ENCODE data around the gene SARDH.

The SARDH gene

DNA sequence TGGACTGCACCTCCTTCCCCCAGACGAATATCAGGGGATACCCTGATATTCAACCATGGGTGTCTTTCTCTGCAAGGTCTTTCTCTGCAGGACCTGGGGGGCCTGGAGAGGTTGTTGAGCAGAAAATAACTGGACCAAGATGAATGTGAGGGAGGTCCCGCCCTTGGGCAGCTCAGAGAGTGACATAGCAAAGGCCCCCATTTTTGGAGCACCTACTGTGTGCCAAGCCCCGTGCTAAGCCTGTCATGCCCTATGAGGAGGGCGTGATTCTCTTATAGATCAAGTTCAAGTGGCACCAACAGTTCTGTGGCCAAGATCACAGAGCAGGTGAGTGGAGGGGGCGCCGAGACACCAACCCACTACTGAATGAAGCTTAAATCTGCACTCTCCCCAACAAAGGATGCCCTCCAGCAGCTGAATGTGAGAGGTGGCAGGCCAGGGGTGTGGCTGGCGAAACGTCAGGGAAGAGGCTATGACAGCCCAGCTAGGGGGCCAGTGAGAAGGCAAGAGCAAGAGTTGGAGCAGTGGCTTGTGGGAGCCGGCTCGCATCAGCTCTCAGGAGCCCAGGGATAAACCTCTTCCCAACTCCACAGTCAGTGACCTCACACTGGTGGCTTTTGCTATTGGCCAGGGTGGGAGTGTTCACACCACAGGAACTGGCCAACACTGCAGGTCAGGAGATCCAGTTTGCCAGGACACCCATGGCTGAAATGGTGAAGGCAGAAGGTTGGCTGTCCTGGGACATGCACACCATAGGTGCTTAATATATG, 5.3 kb downstream of the SARDH start:
- Histone ChIP-seq H3K4me3 (ENCODE audit: insufficient read depth, low read depth, low read length, poor library complexity, severe bottlenecking) (no peak overlapping the region), H3K36me3 (ENCODE audit: control insufficient read depth, insufficient read depth, low read length) (no peaks in the 10 kb centered on the region), H3K27me3 (replicated peaks; ENCODE audit: control insufficient read depth, insufficient read depth, low read length, poor library complexity, severe bottlenecking) (no peaks in the 10 kb centered on the region), H3K27ac (ENCODE audit: insufficient read depth, low read length, poor library complexity, severe bottlenecking) (no peak overlapping the region), H3K9me3 (ENCODE audit: control insufficient read depth, low read length) (no peaks in the 10 kb centered on the region), H3K4me1 (ENCODE audit: control insufficient read depth, insufficient read depth, low read length, poor library complexity, severe bottlenecking) (peaks cover 1% of the 10 kb centered on the region)
- no peak for DNase-seq

- no peaks in the 10 kb centered on the region for H3K9me3 ChIP-seq (ENCODE audit: control insufficient read depth, low read length)
- no peak overlapping the region for H3K27ac ChIP-seq (ENCODE audit: insufficient read depth, low read length, poor library complexity, severe bottlenecking)
- H3K4me1 ChIP-seq (ENCODE audit: control insufficient read depth, insufficient read depth, low read length, poor library complexity, severe bottlenecking), result peaks cover 2% of the 10 kb centered on the region
- no peaks in the 10 kb centered on the region for H3K36me3 ChIP-seq (ENCODE audit: control insufficient read depth, insufficient read depth, low read length)
- H3K4me3 ChIP-seq (ENCODE audit: insufficient read depth, low read depth, low read length, poor library complexity, severe bottlenecking), result no peak overlapping the region
- DNase-seq, result no peak
- no peaks in the 10 kb centered on the region for H3K27me3 ChIP-seq (replicated peaks; ENCODE audit: control insufficient read depth, insufficient read depth, low read length, poor library complexity, severe bottlenecking)
Measured at GRCh38 chr9:133731876-133732638, 6.1 kb downstream of the SARDH start.

GRCh38 chr9:133730994-133731715, 7.0 kb downstream of the SARDH start:
- Histone ChIP-seq H3K4me3 (ENCODE audit: insufficient read depth, low read depth, low read length, poor library complexity, severe bottlenecking) (no peak overlapping the region), H3K27ac (ENCODE audit: insufficient read depth, low read length, poor library complexity, severe bottlenecking) (no peak overlapping the region), H3K27me3 (replicated peaks; ENCODE audit: control insufficient read depth, insufficient read depth, low read length, poor library complexity, severe bottlenecking) (no peaks in the 10 kb centered on the region), H3K9me3 (ENCODE audit: control insufficient read depth, low read length) (no peaks in the 10 kb centered on the region), H3K4me1 (ENCODE audit: control insufficient read depth, insufficient read depth, low read length, poor library complexity, severe bottlenecking) (peaks cover 9% of the 10 kb centered on the region), H3K36me3 (ENCODE audit: control insufficient read depth, insufficient read depth, low read length) (no peaks in the 10 kb centered on the region)
- DNase-seq, result no peak

- Histone ChIP-seq H3K36me3 (ENCODE audit: control insufficient read depth, insufficient read depth, low read length) (no peaks in the 10 kb centered on the region), H3K27ac (ENCODE audit: insufficient read depth, low read length, poor library complexity, severe bottlenecking) (no peak overlapping the region), H3K9me3 (ENCODE audit: control insufficient read depth, low read length) (no peaks in the 10 kb centered on the region), H3K4me3 (ENCODE audit: insufficient read depth, low read depth, low read length, poor library complexity, severe bottlenecking) (no peak overlapping the region), H3K4me1 (ENCODE audit: control insufficient read depth, insufficient read depth, low read length, poor library complexity, severe bottlenecking) (peaks cover 9% of the 10 kb centered on the region), H3K27me3 (replicated peaks; ENCODE audit: control insufficient read depth, insufficient read depth, low read length, poor library complexity, severe bottlenecking) (no peaks in the 10 kb centered on the region)
- no peak for DNase-seq
Measured at GRCh38 chr9:133729617-133730281, 8.4 kb downstream of the SARDH start.

DNA sequence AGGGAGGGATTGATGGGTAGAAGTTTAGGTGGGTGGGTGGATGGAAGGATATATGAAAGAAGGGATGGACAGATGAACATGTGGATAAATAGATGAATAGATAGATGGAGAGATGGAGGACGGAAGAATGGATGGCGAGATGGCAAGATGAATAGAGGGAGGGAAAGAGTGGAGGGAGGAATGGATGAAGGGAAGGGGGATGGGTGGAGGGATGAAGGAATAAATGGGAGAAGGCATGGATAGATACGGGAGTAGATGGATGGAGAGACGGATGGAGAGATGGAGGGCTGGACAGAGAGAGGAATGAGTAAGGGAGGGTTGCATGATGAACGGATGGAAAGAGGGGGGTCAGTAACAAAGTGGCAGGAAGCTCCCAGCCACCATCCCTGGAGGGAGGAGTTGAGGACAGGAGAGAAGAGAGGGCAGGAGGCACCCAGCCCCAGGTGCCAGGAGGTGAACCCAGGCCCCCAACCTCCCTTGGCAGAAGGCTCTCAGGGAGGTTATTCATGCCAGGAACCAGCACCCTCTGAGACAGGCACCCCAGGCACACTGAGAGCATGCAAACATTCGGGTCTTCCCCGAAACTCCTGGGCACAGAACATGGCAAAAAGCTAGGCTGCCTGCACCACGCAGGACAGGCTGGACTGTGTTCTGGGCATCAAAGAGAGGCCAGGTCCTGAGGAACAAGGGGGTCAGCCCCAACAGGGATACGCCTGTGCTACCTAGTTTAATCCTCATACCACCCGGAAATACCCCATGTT, 9.1 kb downstream of the SARDH start:
- Histone ChIP-seq H3K27me3 (replicated peaks; ENCODE audit: control insufficient read depth, insufficient read depth, low read length, poor library complexity, severe bottlenecking) (no peaks in the 10 kb centered on the region), H3K4me3 (ENCODE audit: insufficient read depth, low read depth, low read length, poor library complexity, severe bottlenecking) (no peak overlapping the region), H3K4me1 (ENCODE audit: control insufficient read depth, insufficient read depth, low read length, poor library complexity, severe bottlenecking) (peaks cover 9% of the 10 kb centered on the region), H3K36me3 (ENCODE audit: control insufficient read depth, insufficient read depth, low read length) (no peaks in the 10 kb centered on the region), H3K9me3 (ENCODE audit: control insufficient read depth, low read length) (no peaks in the 10 kb centered on the region), H3K27ac (ENCODE audit: insufficient read depth, low read length, poor library complexity, severe bottlenecking) (no peak overlapping the region)
- no peak for DNase-seq

- H3K27ac ChIP-seq (ENCODE audit: insufficient read depth, low read length, poor library complexity, severe bottlenecking), result no peak overlapping the region
- H3K27me3 ChIP-seq (replicated peaks; ENCODE audit: control insufficient read depth, insufficient read depth, low read length, poor library complexity, severe bottlenecking), result no peaks in the 10 kb centered on the region
- peaks cover 9% of the 10 kb centered on the region for H3K4me1 ChIP-seq (ENCODE audit: control insufficient read depth, insufficient read depth, low read length, poor library complexity, severe bottlenecking)
- H3K4me3 ChIP-seq (ENCODE audit: insufficient read depth, low read depth, low read length, poor library complexity, severe bottlenecking), result no peak overlapping the region
- no peak for DNase-seq
- no peaks in the 10 kb centered on the region for H3K9me3 ChIP-seq (ENCODE audit: control insufficient read depth, low read length)
- H3K36me3 ChIP-seq (ENCODE audit: control insufficient read depth, insufficient read depth, low read length), result no peaks in the 10 kb centered on the region
Measured at GRCh38 chr9:133727876-133728441, 10.2 kb downstream of the SARDH start.

DNA sequence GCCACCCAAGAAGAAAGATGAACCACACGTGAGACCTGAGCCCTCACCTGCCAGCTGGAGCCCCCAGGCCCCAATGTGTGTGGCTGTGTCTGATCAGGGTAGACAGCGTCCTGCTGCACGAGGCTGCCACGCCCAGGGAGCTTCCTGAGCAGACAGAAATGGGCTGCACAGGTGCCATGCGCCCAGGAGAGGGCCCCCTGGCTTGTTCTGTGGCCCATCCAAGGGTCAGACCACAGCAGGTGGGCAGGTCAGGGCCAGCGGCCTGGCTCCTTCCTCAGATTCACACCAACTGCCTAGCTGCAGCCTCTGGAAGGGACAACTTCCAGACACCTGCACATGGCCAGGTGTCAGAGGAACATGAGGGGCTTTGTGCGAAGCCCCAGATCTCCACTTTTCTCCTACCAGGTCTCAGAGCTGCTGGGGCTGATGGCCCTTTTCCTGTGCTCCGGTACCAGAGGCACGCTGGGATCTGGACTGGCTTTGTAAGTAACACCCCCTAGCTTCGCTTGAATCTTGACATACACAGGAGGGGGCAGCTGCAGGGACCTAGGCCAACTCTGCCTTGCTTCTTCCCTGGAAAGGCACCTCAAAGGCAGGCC, 10.8 kb downstream of the SARDH start:
- H3K36me3 ChIP-seq (ENCODE audit: control insufficient read depth, insufficient read depth, low read length), result no peaks in the 10 kb centered on the region
- no peak overlapping the region for H3K4me3 ChIP-seq (ENCODE audit: insufficient read depth, low read depth, low read length, poor library complexity, severe bottlenecking)
- peaks cover 9% of the 10 kb centered on the region for H3K4me1 ChIP-seq (ENCODE audit: control insufficient read depth, insufficient read depth, low read length, poor library complexity, severe bottlenecking)
- no peaks in the 10 kb centered on the region for H3K9me3 ChIP-seq (ENCODE audit: control insufficient read depth, low read length)
- H3K27ac ChIP-seq (ENCODE audit: insufficient read depth, low read length, poor library complexity, severe bottlenecking), result no peak overlapping the region
- H3K27me3 ChIP-seq (replicated peaks; ENCODE audit: control insufficient read depth, insufficient read depth, low read length, poor library complexity, severe bottlenecking), result no peaks in the 10 kb centered on the region
- no peak for DNase-seq

DNA sequence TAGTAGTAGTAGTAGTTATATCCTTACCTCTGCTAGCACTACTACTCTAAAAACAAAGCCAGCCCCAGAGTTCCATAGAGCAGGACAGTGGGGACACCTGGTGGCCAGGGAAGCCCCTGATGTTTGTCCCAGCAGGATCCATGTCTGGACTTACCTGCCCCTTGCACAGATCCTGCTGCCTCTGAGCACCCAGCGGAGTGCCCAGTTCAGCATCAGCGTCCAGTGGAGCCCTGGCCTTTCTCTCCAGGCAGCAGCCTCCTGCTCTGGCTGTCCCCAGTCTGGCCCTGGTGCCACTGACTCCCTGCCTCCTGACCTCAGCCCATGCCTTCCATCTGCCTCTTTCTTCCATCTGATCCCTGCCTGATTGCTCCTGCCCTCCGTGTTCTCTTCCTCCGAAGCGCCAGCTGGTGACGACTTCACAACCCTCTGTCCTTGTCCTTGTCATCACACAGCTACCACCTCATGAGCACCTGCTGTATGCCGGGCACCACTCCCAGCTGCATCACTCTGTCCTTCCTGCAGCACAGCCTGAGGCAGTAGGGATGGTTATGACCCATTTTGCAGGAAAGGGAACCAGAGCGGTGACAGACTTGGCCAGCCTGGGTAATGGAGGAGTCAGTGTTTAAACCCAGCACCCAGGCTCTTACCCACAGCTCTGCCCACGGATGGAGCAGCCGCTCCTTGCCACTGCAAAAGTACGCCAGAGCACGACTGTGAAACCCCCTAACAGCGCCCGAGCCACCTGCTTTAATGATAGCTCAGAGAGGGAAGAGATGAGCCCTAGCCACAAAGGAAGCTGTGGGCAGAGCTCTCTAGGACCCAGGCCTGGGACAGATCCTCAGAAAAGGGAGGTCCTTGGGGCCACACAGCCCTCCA, 11.5 kb downstream of the SARDH start:
- H3K36me3 ChIP-seq (ENCODE audit: control insufficient read depth, insufficient read depth, low read length), result no peaks in the 10 kb centered on the region
- H3K4me1 ChIP-seq (ENCODE audit: control insufficient read depth, insufficient read depth, low read length, poor library complexity, severe bottlenecking), result peaks cover 9% of the 10 kb centered on the region
- H3K27me3 ChIP-seq (replicated peaks; ENCODE audit: control insufficient read depth, insufficient read depth, low read length, poor library complexity, severe bottlenecking), result no peaks in the 10 kb centered on the region
- H3K4me3 ChIP-seq (ENCODE audit: insufficient read depth, low read depth, low read length, poor library complexity, severe bottlenecking), result no peak overlapping the region
- DNase-seq, result peak; percentile 27 to 37 (median 29)
- no peaks in the 10 kb centered on the region for H3K9me3 ChIP-seq (ENCODE audit: control insufficient read depth, low read length)
- no peak overlapping the region for H3K27ac ChIP-seq (ENCODE audit: insufficient read depth, low read length, poor library complexity, severe bottlenecking)

Measured in effector memory CD4-positive, alpha-beta T cell (primary cell).